ENCODE data around the gene BGN. TPM values are rescaled to one million over a fixed set of nuclear protein-coding genes. Genes with fewer than 3 reads are reported as not detected.

BGN gene
- total RNA-seq, 2 donors from 2014 or later, result 1,777 to 1,907 TPM

GRCh38 chrX:153481043-153481442, 13.7 kb upstream of the BGN start:
- TF ChIP-seq CTCF (IDR thresholded peaks at IDR 0.05), result no peak
- H3K4me3 ChIP-seq, result no peak overlapping the region
- no peaks in the 10 kb centered on the region for H3K36me3 ChIP-seq
- ATAC-seq (ENCODE audit: insufficient number of reproducible peaks, low FRiP score, low read depth) (no peak), DNase-seq (ENCODE audit: low spot score) (no peak)
- peak overlapping the region in 1 of 2 donors; percentile 8 for H3K27ac ChIP-seq
- no peaks in the 10 kb centered on the region for H3K9me3 ChIP-seq
- peaks cover 11 to 61% of the 10 kb centered on the region in 2 donors for H3K4me1 ChIP-seq (ENCODE audit: control insufficient read depth in 1 of 2, low read depth in 2 of 2)
- no peaks in the 10 kb centered on the region for H3K27me3 ChIP-seq (replicated peaks; ENCODE audit: insufficient read depth)

- H3K27ac ChIP-seq, result peak overlapping the region; percentile 89 to 95
Measured at GRCh38 chrX:153482376-153483015, 12.3 kb upstream of the BGN start.

GRCh38 chrX:153485396-153486080, 9.2 kb upstream of the BGN start:
- ATAC-seq (ENCODE audit: insufficient number of reproducible peaks, low FRiP score, low read depth) (no peak), DNase-seq (ENCODE audit: low spot score) (no peak)
- Histone ChIP-seq H3K4me3 (no peak overlapping the region), H3K9me3 (no peaks in the 10 kb centered on the region), H3K36me3 (no peaks in the 10 kb centered on the region), H3K4me1 (ENCODE audit: control insufficient read depth in 1 of 2, low read depth in 2 of 2) (peaks cover 12 to 80% of the 10 kb centered on the region in 2 donors), H3K27ac (peak overlapping the region; percentile 89 to 95), H3K27me3 (replicated peaks; ENCODE audit: insufficient read depth) (no peaks in the 10 kb centered on the region)
- TF ChIP-seq CTCF (IDR thresholded peaks at IDR 0.05), result no peak

More at GRCh38 chrX:153482376-153483015, 12.3 kb upstream of the BGN start:
- Histone ChIP-seq H3K4me3 (no peak overlapping the region), H3K27me3 (replicated peaks; ENCODE audit: insufficient read depth) (no peaks in the 10 kb centered on the region), H3K9me3 (no peaks in the 10 kb centered on the region), H3K4me1 (ENCODE audit: control insufficient read depth in 1 of 2, low read depth in 2 of 2) (peaks cover 6 to 63% of the 10 kb centered on the region in 2 donors), H3K36me3 (no peaks in the 10 kb centered on the region)
- no peak for TF ChIP-seq CTCF (IDR thresholded peaks at IDR 0.05)
- ATAC-seq (ENCODE audit: insufficient number of reproducible peaks, low FRiP score, low read depth) (no peak), DNase-seq (ENCODE audit: low spot score) (no peak)

GRCh38 chrX:153486171-153486570, 8.6 kb upstream of the BGN start:
- DNase-seq (ENCODE audit: low spot score) (no peak), ATAC-seq (ENCODE audit: insufficient number of reproducible peaks, low FRiP score, low read depth) (no peak)
- H3K27me3 ChIP-seq (replicated peaks; ENCODE audit: insufficient read depth), result no peaks in the 10 kb centered on the region
- H3K36me3 ChIP-seq, result no peaks in the 10 kb centered on the region
- peaks cover 12 to 86% of the 10 kb centered on the region in 2 donors for H3K4me1 ChIP-seq (ENCODE audit: control insufficient read depth in 1 of 2, low read depth in 2 of 2)
- no peaks in the 10 kb centered on the region for H3K9me3 ChIP-seq
- H3K4me3 ChIP-seq, result peak overlapping the region; percentile 48
- peak overlapping the region; percentile 89 to 95 for H3K27ac ChIP-seq
- no peak for TF ChIP-seq CTCF (IDR thresholded peaks at IDR 0.05)

- peak overlapping the region; percentile 48 for H3K4me3 ChIP-seq
- no peak for TF ChIP-seq CTCF (IDR thresholded peaks at IDR 0.05)
- H3K36me3 ChIP-seq, result no peaks in the 10 kb centered on the region
- no peaks in the 10 kb centered on the region for H3K27me3 ChIP-seq (replicated peaks; ENCODE audit: insufficient read depth)
- peak; percentile 72 for ATAC-seq (ENCODE audit: insufficient number of reproducible peaks, low FRiP score, low read depth)
- peak; percentile 54 for DNase-seq (ENCODE audit: low spot score)
- no peaks in the 10 kb centered on the region for H3K9me3 ChIP-seq
- H3K4me1 ChIP-seq (ENCODE audit: control insufficient read depth in 1 of 2, low read depth in 2 of 2), result peaks cover 12 to 95% of the 10 kb centered on the region in 2 donors
- H3K27ac ChIP-seq, result peak overlapping the region; percentile 89 to 95
Measured at GRCh38 chrX:153487590-153488071, 7.1 kb upstream of the BGN start.

All from thoracic aorta (tissue), 2 donors.